Smooth muscle cell (in vitro differentiated cells): Measurements from ENCODE around the gene FLVCR2. TPM values are rescaled to one million over a fixed set of nuclear protein-coding genes. Genes with fewer than 3 reads are reported as not detected.

ENCODE experiments used
- DNase-seq: peaks from one replicate; lab custom pipeline; 2025; ENCODE audit not compliant: unreplicated experiment; lab: John Stamatoyannopoulos, UW
- H2AFZ ChIP-seq: fragments of 200-600 bp; sonication (generic); 2 replicates; pipeline ENCODE4 v1.6.0; 2016; ENCODE audit warnings: antibody characterized with exemption, low read depth, mild to moderate bottlenecking
- H3F3A ChIP-seq: fragments of 200-600 bp; sonication (generic); 2 replicates; pipeline ENCODE4 v1.6.0; 2017; ENCODE audit warnings: antibody characterized with exemption, low read depth
- H3K27ac ChIP-seq: fragments of 200-600 bp; sonication (generic); 2 replicates; pipeline ENCODE4 v1.5.1; 2016; ENCODE audit warnings: low read depth, mild to moderate bottlenecking
- H3K27me3 ChIP-seq: fragments of 200-600 bp; sonication (generic); 2 replicates; pipeline ENCODE4 v1.6.1; 2016; ENCODE audit warnings: low read depth, mild to moderate bottlenecking
- H3K36me3 ChIP-seq: fragments of 200-600 bp; sonication (generic); 2 replicates; pipeline ENCODE4 v1.5.1; 2016; ENCODE audit warnings: low read depth
- H3K4me1 ChIP-seq: fragments of 200-600 bp; sonication (generic); 2 replicates; pipeline ENCODE4 v1.5.1; 2016; ENCODE audit warnings: low read depth
- H3K4me2 ChIP-seq: fragments of 200-600 bp; sonication (generic); 2 replicates; pipeline ENCODE4 v1.6.0; 2016; ENCODE audit warnings: mild to moderate bottlenecking
- H3K4me3 ChIP-seq: fragments of 200-600 bp; sonication (generic); 2 replicates; pipeline ENCODE4 v1.5.1; 2016; ENCODE audit warnings: mild to moderate bottlenecking
- H3K79me2 ChIP-seq: fragments of 200-600 bp; sonication (generic); 2 replicates; pipeline ENCODE4 v1.6.0; 2016; ENCODE audit warnings: low read depth, mild to moderate bottlenecking
- H3K9ac ChIP-seq: fragments of 200-600 bp; sonication (generic); 2 replicates; pipeline ENCODE4 v1.6.0; 2016; ENCODE audit warnings: low read depth
- H3K9me3 ChIP-seq: fragments of 200-600 bp; sonication (generic); replicated peaks from 2 replicates; pipeline ENCODE4 v1.5.1; 2016; ENCODE audit warnings: low read depth
- H4K20me1 ChIP-seq: fragments of 200-600 bp; sonication (generic); 2 replicates; pipeline ENCODE4 v1.6.0; 2016; ENCODE audit warnings: low read depth
- CTCF ChIP-seq: fragments of 200-600 bp; sonication (generic); IDR thresholded peaks from 2 replicates; pipeline ENCODE4 v1.5.1; 2017; ENCODE audit warnings: borderline replicate concordance, mild to moderate bottlenecking, antibody characterized with exemption; ENCODE audit not compliant: insufficient read depth, poor library complexity, severe bottlenecking
- WGBS: methylation state at CpG from one replicate; pipeline ENCODE4 v1.1.7; 2016; ENCODE audit warnings: low lambda C conversion rate; 5-methylcytosine and 5-hydroxymethylcytosine counted together
- polyA plus RNA-seq: library from polyadenylated mRNA; unstranded; fragments of >200 nt; fragmentation: Nextera tagmentation; extraction: Ambion mirVana; gene quantifications from 2 replicates; pipeline ENCODE4 v1.2.1, GENCODE V29; 2016
- total RNA-seq: library from RNA; depleted of rRNA; stranded (reverse); fragments of >200 nt; gene quantifications from 2 replicates; pipeline ENCODE4 v1.2.3, GENCODE V29; 2014

FLVCR2 gene
- total and polyA plus RNA-seq, 2 experiments from 2014 or later, result 3.0 to 13.3 TPM

GRCh38 chr14:75568140-75568539 is 10.3 kb upstream of the FLVCR2 start:
- Histone ChIP-seq H2AFZ (no peak overlapping the region), H3K4me3 (no peak overlapping the region), H3F3A (no peaks in the 10 kb centered on the region), H3K36me3 (no peaks in the 10 kb centered on the region), H4K20me1 (no peaks in the 10 kb centered on the region), H3K79me2 (no peaks in the 10 kb centered on the region), H3K27me3 (no peaks in the 10 kb centered on the region), H3K4me2 (no peak overlapping the region), H3K27ac (no peak overlapping the region), H3K9ac (no peak overlapping the region), H3K4me1 (no peaks in the 10 kb centered on the region), H3K9me3 (no peaks in the 10 kb centered on the region)
- WGBS, result 90% methylated on average over 7 of the region's 7 CpGs
- no peak for DNase-seq
- no peak for TF ChIP-seq CTCF

GRCh38 chr14:75568791-75569190 is 9.6 kb upstream of the FLVCR2 start:
- H3K9ac ChIP-seq, result no peak overlapping the region
- H3K4me2 ChIP-seq, result no peak overlapping the region
- no peak for TF ChIP-seq CTCF
- H3F3A ChIP-seq, result no peaks in the 10 kb centered on the region
- 91% methylated on average over 6 of the region's 6 CpGs for WGBS
- DNase-seq, result no peak
- H3K27ac ChIP-seq, result no peak overlapping the region
- H3K9me3 ChIP-seq, result no peaks in the 10 kb centered on the region
- H3K79me2 ChIP-seq, result no peaks in the 10 kb centered on the region
- H3K36me3 ChIP-seq, result no peaks in the 10 kb centered on the region
- no peak overlapping the region for H3K4me3 ChIP-seq
- no peaks in the 10 kb centered on the region for H3K27me3 ChIP-seq
- no peaks in the 10 kb centered on the region for H4K20me1 ChIP-seq
- H2AFZ ChIP-seq, result no peak overlapping the region
- no peaks in the 10 kb centered on the region for H3K4me1 ChIP-seq

GRCh38 chr14:75570797-75571196 is 7.6 kb upstream of the FLVCR2 start:
- 83% methylated on average over 2 of the region's 2 CpGs for WGBS
- TF ChIP-seq CTCF, result no peak

GRCh38 chr14:75572104-75572503 is 6.3 kb upstream of the FLVCR2 start:
- Histone ChIP-seq H3K79me2 (no peaks in the 10 kb centered on the region), H2AFZ (no peak overlapping the region), H3K9me3 (no peaks in the 10 kb centered on the region), H3K27ac (no peak overlapping the region), H3K4me3 (no peak overlapping the region), H3K27me3 (peaks cover 6% of the 10 kb centered on the region), H3K9ac (no peak overlapping the region), H3K36me3 (no peaks in the 10 kb centered on the region), H4K20me1 (no peaks in the 10 kb centered on the region), H3K4me1 (no peaks in the 10 kb centered on the region), H3F3A (no peaks in the 10 kb centered on the region), H3K4me2 (no peak overlapping the region)
- no peak for TF ChIP-seq CTCF
- WGBS, result 81% methylated on average over 6 of the region's 6 CpGs
- DNase-seq, result no peak

More at GRCh38 chr14:75570797-75571196, 7.6 kb upstream of the FLVCR2 start:
- H3K36me3 ChIP-seq, result no peaks in the 10 kb centered on the region
- no peak overlapping the region for H3K4me2 ChIP-seq
- no peaks in the 10 kb centered on the region for H3K9me3 ChIP-seq
- H3F3A ChIP-seq, result no peaks in the 10 kb centered on the region
- no peak overlapping the region for H3K9ac ChIP-seq
- H3K27me3 ChIP-seq, result peaks cover 6% of the 10 kb centered on the region
- no peak overlapping the region for H2AFZ ChIP-seq
- H3K79me2 ChIP-seq, result no peaks in the 10 kb centered on the region
- DNase-seq, result no peak
- H3K4me1 ChIP-seq, result no peaks in the 10 kb centered on the region
- no peak overlapping the region for H3K27ac ChIP-seq
- H4K20me1 ChIP-seq, result no peaks in the 10 kb centered on the region
- no peak overlapping the region for H3K4me3 ChIP-seq
